Colonic mucosa (tissue), 4 donors: ENCODE data around the gene E2F3. TPM values are rescaled to one million over a fixed set of nuclear protein-coding genes. Genes with fewer than 3 reads are reported as not detected.

Source experiments
- DNase-seq: peaks from one replicate; pipeline ENCODE4 v3.0.0-alpha.2; 2020
- H3K27ac ChIP-seq: fragments of 200-600 bp; one replicate; pipeline ENCODE4 v1.8.0; 2021
- H3K27me3 ChIP-seq: fragments of 200-600 bp; one replicate; pipeline ENCODE4 v1.8.0; 2021
- H3K36me3 ChIP-seq: fragments of 200-600 bp; one replicate; pipeline ENCODE4 v1.8.0; 2021
- H3K4me1 ChIP-seq: fragments of 200-600 bp; one replicate; pipeline ENCODE4 v1.8.0; 2021; ENCODE audit warnings: mild to moderate bottlenecking
- H3K4me3 ChIP-seq: fragments of 200-600 bp; one replicate; pipeline ENCODE4 v1.8.0; 2021
- H3K9ac ChIP-seq, 2 donors: one replicate each; pipeline ENCODE4 v1.7.0; 2013; ENCODE audit warnings: control low read depth in 2 of 2, low read depth in 2 of 2, low read length in 2 of 2
- H3K9me3 ChIP-seq: fragments of 200-600 bp; one replicate; pipeline ENCODE4 v1.8.0; 2021
- CTCF ChIP-seq: fragments of 200-600 bp; IDR thresholded peaks from one replicate; pipeline ENCODE4 v1.8.0; 2022; ENCODE audit warnings: antibody characterized with exemption, mild to moderate bottlenecking
- intact Hi-C: fragments of 100-400 bp; cut with DNase I; formaldehyde crosslinking; loops from one replicate; pipeline ENCODE4 v1.14.1; 2022
- total RNA-seq, 2 donors: library from RNA; stranded (reverse); fragmentation: NEBNext Ultra II Directional in 1 of 2; extraction: Animal tissue kit (Norgen Biotek cat#: 25700) in 1 of 2; gene quantifications; one replicate each; pipeline ENCODE4 v1.2.1, GENCODE V29; 2021
- donor health status: healthy.
- donor health status: DM: no; HTN: no; CAD: no.
- donor health status: DM: no; HTN: no; CAD: no.

E2F3 gene
- total RNA-seq, 2 donors from 2014 or later = 10.0 to 11.2 TPM

GRCh38 chr6:20539387-20539786 lies 137.7 kb downstream of the E2F3 start:
- Histone ChIP-seq H3K4me3 (no peak overlapping the region), H3K36me3 (no peaks in the 10 kb centered on the region), H3K4me1 (no peaks in the 10 kb centered on the region), H3K27me3 (no peaks in the 10 kb centered on the region), H3K27ac (no peak overlapping the region), H3K9me3 (no peaks in the 10 kb centered on the region), H3K9ac (no peak overlapping the region)
- TF ChIP-seq CTCF = no peak
- intact Hi-C loops = no loop called here
- DNase-seq = no peak

DNA sequence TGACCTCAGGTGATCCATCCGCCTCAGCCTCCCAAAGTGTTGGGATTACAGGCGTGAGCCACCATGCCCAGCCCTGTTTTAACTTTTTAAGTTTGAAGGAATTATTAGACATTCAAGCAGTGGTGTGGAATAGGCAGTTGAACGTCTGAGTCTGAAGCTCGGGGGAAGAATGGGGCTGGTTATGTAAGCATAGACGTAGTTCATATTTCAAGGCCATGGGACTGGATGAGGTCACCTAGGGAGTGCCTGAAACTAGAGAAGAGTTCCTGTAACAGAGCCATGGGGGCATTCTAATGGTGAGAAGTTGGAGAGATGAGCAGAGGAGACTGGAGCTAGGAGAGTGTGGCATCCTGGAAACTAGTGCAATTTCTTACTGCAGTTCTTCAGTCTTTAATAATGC lies 139.0 kb downstream of the E2F3 start:
- no peak for TF ChIP-seq CTCF
- no peak overlapping the region for H3K9ac ChIP-seq
- no peak for DNase-seq
- no peak overlapping the region for H3K4me3 ChIP-seq
- intact Hi-C loops = no loop called here
- H3K36me3 ChIP-seq = no peaks in the 10 kb centered on the region
- no peaks in the 10 kb centered on the region for H3K4me1 ChIP-seq
- H3K27ac ChIP-seq = no peak overlapping the region
- no peaks in the 10 kb centered on the region for H3K9me3 ChIP-seq
- H3K27me3 ChIP-seq = no peaks in the 10 kb centered on the region

- DNase-seq = no peak
- no peaks in the 10 kb centered on the region for H3K9me3 ChIP-seq
- TF ChIP-seq CTCF = no peak
- no peaks in the 10 kb centered on the region for H3K36me3 ChIP-seq
- no peak overlapping the region for H3K27ac ChIP-seq
- H3K27me3 ChIP-seq = no peaks in the 10 kb centered on the region
- intact Hi-C loops = no loop called here
- H3K4me3 ChIP-seq = no peak overlapping the region
- H3K9ac ChIP-seq = no peak overlapping the region
- no peaks in the 10 kb centered on the region for H3K4me1 ChIP-seq
These were observed 139.7 kb downstream of the E2F3 start for GRCh38 chr6:20541382-20541781.

- intact Hi-C loops = no loop called here
- no peak overlapping the region for H3K27ac ChIP-seq
- no peaks in the 10 kb centered on the region for H3K9me3 ChIP-seq
- H3K9ac ChIP-seq = no peak overlapping the region
- no peaks in the 10 kb centered on the region for H3K4me1 ChIP-seq
- no peaks in the 10 kb centered on the region for H3K36me3 ChIP-seq
- no peak overlapping the region for H3K4me3 ChIP-seq
- no peak for DNase-seq
- no peak for TF ChIP-seq CTCF
- no peaks in the 10 kb centered on the region for H3K27me3 ChIP-seq
These were observed 141.4 kb downstream of the E2F3 start for GRCh38 chr6:20542927-20543602.

Other genes starting within 250 kb of the E2F3 start
- gene MBOAT1, start 189.4 kb upstream of the E2F3 start, total RNA-seq = 10 to 100 TPM; 45.7 to 54.1 TPM
- 10 to 100 TPM; 13.8 to 14.2 TPM for gene CDKAL1, start 132.6 kb downstream of the E2F3 start, total RNA-seq